HG03060 (cell line): ENCODE results near the gene IFNLR1.

Experiments
- ATAC-seq: cut with Tn5 transposase; IDR thresholded peaks from one replicate; pipeline ENCODE4 v1.9.1; 2021; ENCODE audit warnings: low read depth, moderate number of reproducible peaks; ENCODE audit not compliant: unreplicated experiment

IFNLR1 gene

GRCh38 chr1:24152631-24153494 is 34.2 kb downstream of the IFNLR1 start:
- no peak for ATAC-seq

GRCh38 chr1:24151175-24151533 is 35.9 kb downstream of the IFNLR1 start:
- ATAC-seq, result no peak

- no peak for ATAC-seq
Measured at GRCh38 chr1:24150234-24151174, 36.6 kb downstream of the IFNLR1 start.

- no peak for ATAC-seq
Measured at GRCh38 chr1:24149866-24150233, 37.2 kb downstream of the IFNLR1 start.

GRCh38 chr1:24147816-24148215 is 39.3 kb downstream of the IFNLR1 start:
- ATAC-seq, result no peak

GRCh38 chr1:24147194-24147593 is 39.9 kb downstream of the IFNLR1 start:
- ATAC-seq, result no peak

GRCh38 chr1:24142546-24143534 is 44.2 kb downstream of the IFNLR1 start, which contains the start of gene IL22RA1:
TSS of gene IL22RA1 (minus strand) at chr1:24143140. CDS start at chr1:24143082, 58 bp downstream.
- no peak for ATAC-seq

GRCh38 chr1:24141311-24141997 is 45.6 kb downstream of the IFNLR1 start:
- ATAC-seq, result no peak

- ATAC-seq, result no peak
Measured at GRCh38 chr1:24140741-24141181, 46.3 kb downstream of the IFNLR1 start.

- ATAC-seq, result no peak
Measured at GRCh38 chr1:24139841-24140425, 47.2 kb downstream of the IFNLR1 start.

- no peak for ATAC-seq
Measured at GRCh38 chr1:24139222-24139489, 47.9 kb downstream of the IFNLR1 start.

GRCh38 chr1:24138476-24139221 is 48.4 kb downstream of the IFNLR1 start:
- ATAC-seq, result no peak

- ATAC-seq, result no peak
Measured at GRCh38 chr1:24136956-24137539, 50.0 kb downstream of the IFNLR1 start.

- no peak for ATAC-seq
Measured at GRCh38 chr1:24134376-24134775, 52.7 kb downstream of the IFNLR1 start.

- no peak for ATAC-seq
Measured at GRCh38 chr1:24133819-24134218, 53.3 kb downstream of the IFNLR1 start.

GRCh38 chr1:24130385-24130784 is 56.7 kb downstream of the IFNLR1 start:
- no peak for ATAC-seq

GRCh38 chr1:24127801-24128363 is 59.2 kb downstream of the IFNLR1 start:
- ATAC-seq, result no peak
